Heart right ventricle (tissue), 16 donors: ENCODE measurements around the gene TFRC. TPM values are rescaled to one million over a fixed set of nuclear protein-coding genes. Genes with fewer than 3 reads are reported as not detected.

Source experiments
- ATAC-seq, 8 donors: fragments of 200-7000 bp; cut with Tn5 transposase; one replicate each; pipeline ENCODE4 v1.9.1; 2020; ENCODE audit warnings: mild to moderate bottlenecking in 8 of 8, moderate library complexity in 8 of 8, moderate number of reproducible peaks in 1 of 8
- DNase-seq, 2 donors: peaks; one replicate each; pipeline ENCODE4 v3.0.0-alpha.2; 2020
- H3K27ac ChIP-seq, 10 donors: fragments of 200-600 bp; sonication (generic) in 2 of 10; one replicate each; pipeline versions ENCODE4 v1.5.0 to v1.8.0; 2020 to 2022; ENCODE audit warnings: mild to moderate bottlenecking in 3 of 10
- H3K27me3 ChIP-seq, 7 donors: fragments of 200-600 bp; one replicate each; pipeline ENCODE4 v1.8.0; 2021 to 2022; ENCODE audit warnings: mild to moderate bottlenecking in 2 of 7
- H3K36me3 ChIP-seq, 9 donors: fragments of 200-600 bp; sonication (generic) in 1 of 9; one replicate each; pipeline versions ENCODE4 v1.5.0 to v1.8.0; 2020 to 2022; ENCODE audit warnings: mild to moderate bottlenecking in 2 of 9
- H3K4me1 ChIP-seq, 9 donors: fragments of 200-600 bp; sonication (generic) in 1 of 9; one replicate each; pipeline versions ENCODE4 v1.5.0 to v1.8.0; 2020 to 2022; ENCODE audit warnings: mild to moderate bottlenecking in 4 of 9
- H3K4me3 ChIP-seq, 10 donors: fragments of 200-600 bp; sonication (generic) in 2 of 10; one replicate each; pipeline versions ENCODE4 v1.5.0 to v1.8.0; 2020 to 2022; ENCODE audit warnings: mild to moderate bottlenecking in 7 of 10, moderate library complexity in 2 of 10
- H3K9me3 ChIP-seq, 11 donors: fragments of 200-600 bp in 10 of 11; sonication (generic) in 2 of 11; one replicate each; pipeline versions ENCODE4 v1.5.0 to v1.8.0; 2013 to 2022; ENCODE audit warnings: mild to moderate bottlenecking in 2 of 11, control low read depth in 1 of 11, moderate library complexity in 1 of 11
- CTCF ChIP-seq, 9 donors: fragments of 200-600 bp; sonication (generic) in 2 of 9; IDR thresholded peaks; one replicate each; pipeline versions ENCODE4 v1.5.0 to v1.8.0; 2021 to 2022; ENCODE audit warnings: antibody characterized with exemption in 9 of 9, mild to moderate bottlenecking in 5 of 9, moderate library complexity in 1 of 9
- WGBS, 2 donors: extraction: QIAGEN DNeasy Blood & Tissue Kit; methylation state at CpG; one replicate each; pipeline ENCODE4 v1.1.7; 2013; ENCODE audit warnings: inconsistent platforms in 1 of 2; 5-methylcytosine and 5-hydroxymethylcytosine counted together
- intact Hi-C, 10 donors: fragments of 100-400 bp; cut with DNase I; formaldehyde crosslinking; loops; one replicate each; pipeline versions ENCODE4 v1.11.1 to v1.14.2; 2022
- long read RNA-seq, 3 donors: library from polyadenylated mRNA; unstranded; transcript quantifications; one replicate each; pipeline ENCODE4 v2.0.0, GENCODE V29; 2020 to 2021
- polyA plus RNA-seq, 2 donors: library from polyadenylated mRNA; stranded (reverse); fragments of 200-250 nt; gene quantifications; one replicate each; pipeline ENCODE4 v1.2.3, GENCODE V29; 2013
- total RNA-seq, 10 donors: library from RNA; stranded (reverse); fragmentation: NEBNext Ultra II Directional in 3 of 10; extraction: Animal tissue kit (Norgen Biotek cat#: 25700) in 3 of 10; gene quantifications; one replicate each; pipeline versions ENCODE4 v1.2.1 to v1.2.4, GENCODE V29; 2021 to 2023
- donor health status: Arrhythmogenic right ventricular cardiomyopathy.
- donor health status: ischemic (EF 13 %, LVEDD 7.1; RV severe dilation, severe dysfunction).
- donor health status: healthy with polysubstance abuse.
- donor health status: DM: no; HTN: yes; CAD: no.
- donor health status: DM: no; HTN: no; CAD: no.
- donor health status: ischemic (EF 25% LVEDD 6.9; RV normal size, moderate dysfunction).
- donor health status: ischemic (EF 25% LVEDD 5.7; RV mildly dilated, moderate dysfunction).
- donor health status: healthy.
- donor health status: DM: yes; HTN: yes; CAD: no.
- donor health status: Ischemic cardiomyopathy.
- donor health status: ischemic (EF 35%, LVEDD 5.7; RV mildly dilated, moderate dysfunction).
- donor health status: nonischemic (EF 11% LVEDD 7.7; RV severe dilation, severe dysfunction).
- donor health status: DM: yes; HTN: yes; CAD: no.
- donor health status: PGD.
- donor health status: ischemic (EF 29% LVEDD 5.4; RV normal size, mild dysfunction).
- donor health status: nonischemic (EF 23%, LVEDD 6.1; RV moderate dilation, normal function).

TFRC gene
- 100 to 1,000 TPM in 5 of 10 donors, 10 to 100 TPM in 5; 58.8 to 300 (median 104) TPM for total RNA-seq
- 10 to 100 TPM; 25.7 to 40.5 TPM for polyA plus RNA-seq
- long read RNA-seq, donor 1, full-length matches to known transcripts = 23 of 28 reads
- long read RNA-seq, donor 1, partial matches to known transcripts = 5 of 28 reads
- long read RNA-seq, donor 1, other reads (novel, unspliced or antisense) = 0 of 28 reads
- long read RNA-seq, donor 2, full-length matches to known transcripts = 128 of 169 reads
- long read RNA-seq, donor 2, partial matches to known transcripts = 22 of 169 reads
- long read RNA-seq, donor 2, other reads (novel, unspliced or antisense) = 19 of 169 reads
- long read RNA-seq, donor 3, full-length matches to known transcripts = 139 of 230 reads
- long read RNA-seq, donor 3, partial matches to known transcripts = 76 of 230 reads
- long read RNA-seq, donor 3, other reads (novel, unspliced or antisense) = 15 of 230 reads

GRCh38 chr3:196081834-196082618, at the start of gene TFRC:
TSS of gene TFRC (minus strand) at chr3:196082090. CDS start at chr3:196077099, 4,991 bp downstream.
- H3K4me3 ChIP-seq = peak within 1 kb of the TSS; percentile 86 to 100 (median 94)
- peaks cover 0 to 2% (median 0%) of the 10 kb centered on the region in 9 donors for H3K36me3 ChIP-seq
- H3K4me1 ChIP-seq = peaks cover 0 to 40% (median 32%) of the 10 kb centered on the region in 9 donors
- peak within 1 kb of the TSS; percentile 76 to 99 (median 96) for H3K27ac ChIP-seq
- H3K9me3 ChIP-seq = no peaks in the 10 kb centered on the region
- peak; percentile 98 to 99 (median 99) for ATAC-seq
- H3K27me3 ChIP-seq = no peaks in the 10 kb centered on the region
- TF ChIP-seq CTCF (IDR thresholded peaks at IDR 0.05) = peak in 1 of 9 donors; percentile 14
- intact Hi-C loops = loop anchor here in 1 of 10 donors (2.0 kb wide), 1 partner anchor 111 kb away; no protein-coding TSS in a partner anchor
- DNase-seq = peak; percentile 94 to 96
- WGBS, 2 donors = 0 to 1% methylated on average over 62 to 67 of the region's 67 CpGs

- 96% methylated on average over 21 of the region's 21 CpGs for WGBS, 2 donors
- DNase-seq (no peak), ATAC-seq (no peak)
- intact Hi-C loops = no loop called here
- Histone ChIP-seq H3K27ac (no peak overlapping the region), H3K4me3 (no peak overlapping the region), H3K27me3 (no peaks in the 10 kb centered on the region), H3K36me3 (no peaks in the 10 kb centered on the region), H3K4me1 (peaks cover 0 to 2% (median 0%) of the 10 kb centered on the region in 9 donors), H3K9me3 (no peaks in the 10 kb centered on the region)
- no peak for TF ChIP-seq CTCF (IDR thresholded peaks at IDR 0.05)
These were observed 46.4 kb upstream of the TFRC start for GRCh38 chr3:196128172-196128843.

GRCh38 chr3:196127308-196128040, 45.6 kb upstream of the TFRC start:
- ATAC-seq = no peak
- DNase-seq = no peak

More at GRCh38 chr3:196127308-196128040, 45.6 kb upstream of the TFRC start:
- Histone ChIP-seq H3K27ac (no peak overlapping the region), H3K9me3 (no peaks in the 10 kb centered on the region), H3K27me3 (no peaks in the 10 kb centered on the region), H3K4me3 (no peak overlapping the region), H3K4me1 (peaks cover 0 to 10% (median 0%) of the 10 kb centered on the region in 9 donors), H3K36me3 (no peaks in the 10 kb centered on the region)
- no peak for TF ChIP-seq CTCF (IDR thresholded peaks at IDR 0.05)
- 54 to 57% methylated on average over 12 of the region's 12 CpGs for WGBS, 2 donors
- intact Hi-C loops = no loop called here
